Stimulated activated CD8-positive, alpha-beta memory T cell treated with anti-CD3 and anti-CD28 coated beads, Interleukin-7, amount 100 ng/mL, for 4 hours (primary cell): Measurements from ENCODE around the gene FBLN7.
A peak's percentile ranks its signal among the peaks of the same experiment; 100 is the strongest.
"Not testable (repeated sequence)": the region's sequence is repeated elsewhere in the genome, so short reads cannot be mapped to it uniquely, and the experiment has no call there.

Source experiments
- DNase-seq, 2 donors: peaks; one replicate each; pipeline ENCODE4 v3.0.0-alpha.2; 2020; ENCODE audit warnings: low read depth in 2 of 2

Gene FBLN7, protein sequence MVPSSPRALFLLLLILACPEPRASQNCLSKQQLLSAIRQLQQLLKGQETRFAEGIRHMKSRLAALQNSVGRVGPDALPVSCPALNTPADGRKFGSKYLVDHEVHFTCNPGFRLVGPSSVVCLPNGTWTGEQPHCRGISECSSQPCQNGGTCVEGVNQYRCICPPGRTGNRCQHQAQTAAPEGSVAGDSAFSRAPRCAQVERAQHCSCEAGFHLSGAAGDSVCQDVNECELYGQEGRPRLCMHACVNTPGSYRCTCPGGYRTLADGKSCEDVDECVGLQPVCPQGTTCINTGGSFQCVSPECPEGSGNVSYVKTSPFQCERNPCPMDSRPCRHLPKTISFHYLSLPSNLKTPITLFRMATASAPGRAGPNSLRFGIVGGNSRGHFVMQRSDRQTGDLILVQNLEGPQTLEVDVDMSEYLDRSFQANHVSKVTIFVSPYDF

DNA sequence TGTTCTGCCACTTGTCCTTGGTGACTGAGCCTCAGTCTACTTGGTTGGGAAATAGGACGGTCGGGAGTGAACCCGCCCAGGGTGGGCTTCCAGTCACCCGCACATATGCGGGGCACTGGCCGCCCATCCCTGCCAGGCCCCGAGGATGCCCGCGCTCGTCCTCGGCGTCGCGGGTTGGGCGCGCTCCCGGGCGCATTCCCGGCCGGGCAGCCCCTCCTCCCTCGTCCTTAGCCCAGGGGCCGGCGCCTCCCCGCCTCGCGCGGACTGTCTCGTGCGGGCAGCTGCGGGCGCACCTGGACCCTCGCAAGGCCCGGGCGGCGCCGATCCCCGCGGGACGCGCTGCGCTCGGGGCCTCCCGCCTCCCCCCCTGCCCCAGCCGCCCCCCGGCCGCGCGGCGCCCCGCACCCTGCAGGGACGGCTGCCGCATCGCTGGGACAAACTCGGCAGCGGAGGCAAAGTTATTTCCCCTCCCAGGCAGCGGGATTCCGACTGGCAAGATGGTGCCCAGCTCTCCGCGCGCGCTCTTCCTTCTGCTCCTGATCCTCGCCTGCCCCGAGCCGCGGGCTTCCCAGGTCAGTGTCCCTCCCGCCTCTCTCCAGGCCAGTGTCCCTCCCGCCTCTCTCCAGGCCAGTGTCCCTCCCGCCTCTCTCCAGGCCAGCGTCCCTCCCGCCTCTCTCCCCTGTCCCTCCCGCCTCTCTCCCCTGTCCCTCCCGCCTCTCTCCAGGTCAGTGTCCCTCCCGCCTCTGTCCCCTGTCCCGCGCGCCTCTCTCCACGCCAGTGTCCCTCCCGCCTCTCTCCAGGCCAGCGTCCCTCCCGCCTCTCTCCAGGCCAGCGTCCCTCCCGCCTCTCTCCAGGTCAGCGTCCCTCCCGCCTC is at the start of gene FBLN7:
Gene FBLN7 (plus strand): TSS at position 227 of the 874 bp plus-strand sequence. CDS start 271 bp downstream, at position 498.
- DNase-seq = no peak

DNA sequence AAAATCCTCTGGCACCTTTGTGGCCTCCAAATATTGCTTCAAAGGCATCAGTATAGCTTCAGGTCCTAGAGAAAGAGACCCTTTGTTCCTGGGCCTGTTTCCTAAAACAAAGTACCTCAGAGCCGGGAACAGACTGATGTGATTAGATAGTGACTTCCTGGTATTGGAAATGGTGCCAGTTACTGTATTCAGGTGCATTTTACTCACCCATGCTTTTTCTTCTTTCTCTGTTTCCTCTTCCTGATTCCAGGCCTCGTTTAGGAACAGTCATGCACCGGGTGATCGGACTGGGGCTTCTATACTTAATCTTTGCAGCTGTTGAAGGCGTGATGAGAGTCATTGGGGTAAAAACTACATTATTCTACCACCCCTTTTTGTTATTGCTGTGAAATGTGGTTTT is 48.8 kb upstream of the FBLN7 start:
- DNase-seq = no peak

DNA sequence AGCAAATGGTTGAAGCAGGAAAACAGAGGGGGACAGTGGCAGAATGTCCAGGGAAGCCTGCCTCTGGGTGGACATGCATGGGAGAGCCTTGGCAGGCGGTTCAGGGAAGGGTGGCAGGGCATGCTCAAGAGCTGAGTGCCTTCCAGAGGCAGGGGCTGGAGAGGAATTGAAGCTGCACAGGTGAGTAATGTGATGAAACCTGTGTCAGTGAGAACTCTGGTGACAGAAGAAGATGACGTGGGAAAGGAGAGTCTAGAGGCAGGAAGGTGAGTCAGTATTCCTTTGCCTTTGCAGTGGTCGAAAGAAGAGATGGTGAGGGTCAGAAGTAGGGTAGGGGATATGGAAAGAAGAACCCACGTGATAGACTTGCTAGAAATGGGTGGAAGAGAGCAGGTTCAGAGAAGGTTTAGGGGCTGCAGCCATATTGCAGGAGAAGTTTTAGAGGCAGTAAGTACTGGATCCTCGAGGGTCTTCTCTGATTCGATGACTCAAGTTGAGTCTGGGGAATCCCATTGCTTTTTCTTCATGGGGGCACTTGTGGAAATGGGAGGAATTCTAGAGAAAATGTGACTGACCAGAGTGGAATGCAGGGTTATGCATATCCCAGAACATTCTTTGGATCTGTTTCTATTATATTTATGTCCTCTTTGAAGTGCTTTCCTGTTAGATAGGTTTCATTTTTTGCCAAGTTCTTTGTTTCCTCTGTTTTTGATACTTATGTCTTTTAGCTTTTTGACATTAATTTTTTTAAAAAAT is 45.7 kb upstream of the FBLN7 start:
- DNase-seq = no peak

DNA sequence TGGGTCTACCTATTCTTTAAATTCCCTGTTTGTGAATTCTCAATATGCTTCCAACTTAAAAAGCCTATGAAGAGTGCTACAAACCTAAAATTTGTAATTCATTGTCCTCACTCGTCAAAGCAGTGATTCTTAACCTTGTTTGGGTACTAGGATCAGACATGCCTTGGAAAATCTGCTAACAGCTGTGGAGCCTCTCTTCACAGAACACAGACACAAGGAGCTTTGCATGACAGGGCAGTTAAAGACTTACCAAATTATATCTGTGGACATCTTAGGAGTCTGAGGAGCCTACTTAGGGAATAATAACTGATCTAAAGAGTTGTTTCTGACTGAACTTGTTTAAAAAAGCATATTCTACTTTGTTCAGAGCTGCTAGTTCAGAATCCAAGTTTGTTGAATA is 45.0 kb upstream of the FBLN7 start:
- DNase-seq = no peak

DNA sequence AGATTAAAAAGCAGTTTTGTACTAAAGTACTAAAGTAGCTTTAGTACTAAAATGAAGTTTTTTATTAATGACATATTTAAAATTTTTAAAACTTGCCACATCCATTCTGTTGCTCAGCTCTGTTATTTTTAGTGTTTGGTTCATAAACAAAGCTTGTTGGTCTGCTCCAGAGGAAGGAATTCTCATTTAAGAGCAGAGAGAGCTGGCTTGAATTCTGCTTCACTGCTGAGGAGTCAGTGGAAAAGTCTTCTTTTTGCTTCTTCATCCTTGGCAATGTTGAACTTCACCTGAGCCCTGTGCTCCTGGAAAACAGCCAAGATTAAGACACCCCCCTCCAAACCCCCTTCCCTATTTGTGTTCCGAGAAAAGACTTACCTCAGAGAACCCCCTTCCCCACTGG is 42.5 kb upstream of the FBLN7 start:
- no peak for DNase-seq

DNA sequence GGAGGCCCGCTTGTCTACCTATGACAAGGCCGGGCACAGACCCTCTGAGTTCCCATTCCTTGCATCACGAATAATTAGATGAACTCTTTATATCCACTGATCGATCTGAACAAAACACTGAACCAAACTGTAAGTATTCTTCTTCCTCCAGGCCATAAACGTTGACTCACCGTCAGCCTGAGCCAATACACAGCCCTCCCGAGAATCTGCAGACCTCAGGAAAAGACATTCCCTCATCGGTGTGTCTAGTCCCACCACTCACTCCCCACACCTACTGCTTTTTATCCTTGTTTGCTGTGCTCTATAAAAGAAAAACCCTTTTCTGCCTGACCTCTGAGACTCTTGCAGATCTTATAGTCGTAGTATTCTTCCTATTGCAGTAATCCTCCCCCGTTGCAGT is 42.1 kb upstream of the FBLN7 start:
- no peak for DNase-seq

DNA sequence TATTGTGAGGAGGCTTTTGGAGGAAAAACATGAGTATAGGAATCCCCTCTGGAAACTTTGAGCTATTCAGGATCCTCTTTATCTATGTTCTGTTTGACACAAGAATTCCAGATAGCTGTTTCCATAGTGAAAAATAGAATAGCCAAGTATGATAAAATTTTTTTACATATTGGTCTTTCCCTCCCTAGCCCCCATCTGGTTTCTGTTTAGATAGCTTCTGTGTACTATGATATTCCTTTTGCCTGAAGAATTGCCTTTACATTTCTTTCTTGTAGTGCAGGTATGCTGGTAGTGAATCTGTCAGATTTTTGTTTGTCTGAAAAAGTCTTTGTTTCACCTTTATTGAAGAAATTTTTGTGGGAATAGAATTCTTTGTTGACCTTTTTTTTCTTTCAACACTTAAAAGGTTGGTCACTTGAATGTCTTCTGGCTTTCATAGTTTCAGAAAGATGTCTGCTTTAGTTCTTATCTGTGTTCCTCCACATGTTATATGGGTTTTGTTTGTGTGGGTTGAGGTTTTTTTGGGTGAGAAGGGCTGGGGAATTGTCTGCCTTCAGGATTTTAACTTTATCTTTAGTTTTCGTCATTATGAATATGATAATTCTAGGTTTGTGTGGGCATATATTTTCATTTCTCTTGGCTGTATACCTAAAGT is 29.9 kb upstream of the FBLN7 start:
- DNase-seq = no peak

DNA sequence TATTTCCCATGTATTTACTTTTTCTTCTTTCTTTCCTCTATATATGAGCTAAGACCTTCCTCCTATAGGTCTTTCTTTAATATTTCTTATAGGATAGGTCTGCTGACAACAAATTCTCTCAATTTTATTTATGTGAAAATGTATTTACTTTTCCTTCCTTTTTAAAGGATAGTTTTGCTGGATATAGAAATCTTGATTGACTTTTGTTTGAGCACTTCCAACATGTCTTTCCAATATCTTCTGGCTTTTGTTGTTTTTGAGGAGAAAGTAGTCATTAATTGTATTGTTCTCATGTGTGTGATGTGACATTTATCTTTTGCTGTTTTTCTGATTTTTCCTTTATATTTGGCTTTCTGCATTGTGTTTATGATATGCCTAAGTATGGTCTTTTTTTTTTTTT is 28.9 kb upstream of the FBLN7 start:
- DNase-seq = no peak

DNA sequence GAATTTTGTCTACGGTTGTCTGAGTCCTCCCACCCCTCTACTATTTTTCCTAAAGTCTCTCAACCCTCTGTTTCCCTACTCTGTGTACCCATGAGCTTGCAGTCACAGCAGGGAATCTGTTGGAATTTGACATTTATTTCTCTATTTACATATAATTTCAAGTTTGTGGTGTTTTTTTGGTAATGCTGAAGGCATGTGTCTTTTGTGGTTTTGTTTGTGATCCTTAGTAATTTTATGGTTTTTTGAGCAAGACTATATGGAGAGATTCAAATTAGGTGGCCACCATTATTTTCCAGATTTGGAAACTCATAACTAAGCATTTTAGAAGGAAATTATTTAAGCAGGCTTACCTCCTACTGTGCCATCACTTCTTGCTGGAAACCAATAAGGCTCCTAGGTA is 27.2 kb upstream of the FBLN7 start:
- DNase-seq = no peak

DNA sequence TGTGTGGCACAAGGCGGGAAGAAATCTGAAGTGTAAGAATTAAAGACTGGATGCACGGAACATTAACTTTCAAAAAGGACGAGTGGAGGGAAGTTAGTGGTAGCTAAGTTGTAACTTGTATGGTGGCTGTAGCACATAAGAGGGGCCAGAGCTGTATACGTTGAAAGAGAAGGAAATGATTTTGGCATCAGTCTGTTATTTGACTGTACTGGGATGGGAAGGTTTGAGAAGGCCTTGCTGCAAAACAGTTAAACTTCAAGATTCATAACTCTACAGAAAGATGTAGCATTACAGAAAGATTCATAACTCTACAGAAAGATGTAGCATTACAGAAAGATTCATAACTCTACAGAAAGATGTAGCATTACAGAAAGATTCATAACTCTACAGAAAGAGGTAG is 24.8 kb upstream of the FBLN7 start:
- DNase-seq = not testable (repeated sequence)

DNA sequence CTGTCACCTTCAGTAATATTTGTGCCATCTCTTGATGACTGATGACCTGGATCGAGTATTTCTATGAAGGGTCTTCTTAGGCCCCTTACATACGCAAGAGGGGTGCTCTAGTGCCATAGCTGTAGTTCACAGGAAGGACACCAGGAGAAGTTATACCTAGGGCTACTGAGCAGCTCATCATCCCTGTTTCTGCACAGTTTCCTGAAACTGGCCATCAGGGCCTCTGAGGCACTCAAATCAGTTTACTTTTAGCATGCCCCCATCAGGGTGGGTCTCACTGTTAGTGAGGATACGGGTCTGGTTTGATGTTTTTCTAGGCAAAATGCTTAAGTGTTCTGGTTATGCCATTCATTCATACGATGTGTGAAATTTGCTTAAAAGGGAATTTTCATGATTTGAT is 20.0 kb upstream of the FBLN7 start:
- DNase-seq = no peak

DNA sequence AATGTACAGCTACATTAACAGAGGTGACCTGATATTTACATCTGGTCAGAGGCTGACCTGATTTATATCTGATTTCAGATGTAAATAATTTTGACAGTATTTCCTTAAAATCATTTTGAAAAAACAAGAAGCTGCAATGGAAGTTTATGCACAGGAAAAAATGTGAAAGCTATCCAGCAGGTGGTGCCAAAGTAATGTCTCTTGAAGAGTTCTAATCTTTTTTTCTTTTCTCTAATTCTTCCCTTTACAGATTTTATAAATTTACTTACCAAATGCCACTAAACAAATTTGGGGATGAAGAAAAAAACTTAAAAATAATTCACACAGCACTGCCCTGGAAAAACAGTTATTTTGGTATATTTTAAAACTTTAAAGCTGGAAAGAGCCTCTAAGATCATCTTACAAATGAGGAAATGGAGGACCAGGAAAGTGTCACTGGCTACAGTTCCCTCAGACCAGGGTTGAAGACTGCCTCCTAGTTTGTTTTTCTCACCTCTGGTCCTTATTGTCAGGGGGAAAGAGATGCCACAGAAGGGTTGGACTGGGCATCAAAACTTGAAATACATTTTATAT is 16.4 kb upstream of the FBLN7 start:
- DNase-seq = peak in 1 of 2 donors; percentile 21

DNA sequence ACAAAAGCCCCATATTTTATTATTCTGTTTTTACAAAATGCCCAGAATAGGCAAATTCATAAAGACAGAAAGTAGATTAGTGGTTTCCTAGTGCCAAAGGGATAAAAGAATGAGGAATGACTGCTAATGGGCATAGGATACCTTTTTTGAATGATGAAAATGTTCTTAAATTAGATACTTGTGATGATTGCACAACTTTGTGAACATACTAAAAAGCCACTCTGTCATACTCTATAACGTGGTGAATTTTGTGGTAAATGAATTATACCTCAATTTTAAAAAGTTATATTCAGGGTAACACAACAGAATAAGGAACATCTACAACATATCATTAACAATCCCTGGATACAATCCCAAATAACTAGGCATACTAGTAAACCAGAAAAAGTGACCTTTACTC is 9.1 kb upstream of the FBLN7 start:
- DNase-seq = no peak

DNA sequence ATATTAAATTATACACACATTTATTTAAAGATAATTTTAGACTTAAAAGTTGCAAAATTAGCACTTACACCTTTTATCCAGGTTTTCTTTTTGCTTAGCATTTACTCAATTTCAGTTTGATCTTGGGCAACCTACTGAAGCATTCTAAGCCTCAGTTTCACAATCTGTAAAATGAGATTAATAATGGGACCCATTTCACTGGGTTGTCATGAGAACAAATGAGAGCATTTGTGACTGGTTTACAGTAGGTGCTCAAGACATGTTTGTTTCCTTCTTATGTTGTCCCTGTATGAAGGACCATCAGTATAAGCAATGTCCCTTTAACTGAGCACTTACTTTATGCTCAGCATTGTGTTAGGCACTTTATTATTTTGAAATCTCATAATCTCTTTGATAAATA is 4.8 kb upstream of the FBLN7 start:
- no peak for DNase-seq

DNA sequence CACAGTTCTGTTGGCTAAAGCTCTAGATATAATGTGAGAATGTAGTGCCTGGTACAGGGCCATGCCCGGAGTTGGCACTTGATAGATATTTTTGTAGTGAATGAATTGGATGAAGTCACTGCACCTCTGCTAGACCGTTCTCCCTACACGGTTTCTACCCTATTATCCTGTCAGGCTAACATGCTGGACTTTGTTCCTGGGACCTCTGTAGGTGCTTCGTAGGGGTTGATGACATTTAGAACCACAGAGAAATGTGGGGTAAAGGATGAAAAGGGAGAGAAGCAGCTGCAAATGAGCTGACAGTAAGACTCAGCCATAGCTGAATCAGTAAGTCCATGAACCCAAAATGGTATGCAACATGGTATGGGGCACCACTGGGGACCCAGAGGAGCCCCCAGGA is 4.1 kb upstream of the FBLN7 start:
- no peak for DNase-seq

DNA sequence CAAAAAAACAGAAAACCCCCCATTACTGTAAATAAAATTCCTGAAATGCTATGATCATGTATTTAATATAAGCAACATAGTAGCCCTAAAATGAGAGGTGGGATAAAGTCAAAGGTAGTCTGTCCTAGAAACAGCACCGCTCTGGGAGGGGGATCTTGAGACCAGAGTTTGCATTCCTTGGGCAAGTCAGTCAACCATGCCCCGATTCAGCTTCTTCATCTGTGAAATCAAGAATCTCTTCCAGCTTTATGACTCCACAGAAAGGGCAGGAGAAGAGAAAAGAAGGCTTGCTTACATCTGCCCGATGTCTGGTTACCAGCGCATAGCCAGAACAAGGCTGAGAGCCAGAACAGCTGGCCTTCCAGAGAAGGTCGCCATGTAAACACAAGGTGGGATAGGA is 2.1 kb upstream of the FBLN7 start:
- no peak for DNase-seq

DNA sequence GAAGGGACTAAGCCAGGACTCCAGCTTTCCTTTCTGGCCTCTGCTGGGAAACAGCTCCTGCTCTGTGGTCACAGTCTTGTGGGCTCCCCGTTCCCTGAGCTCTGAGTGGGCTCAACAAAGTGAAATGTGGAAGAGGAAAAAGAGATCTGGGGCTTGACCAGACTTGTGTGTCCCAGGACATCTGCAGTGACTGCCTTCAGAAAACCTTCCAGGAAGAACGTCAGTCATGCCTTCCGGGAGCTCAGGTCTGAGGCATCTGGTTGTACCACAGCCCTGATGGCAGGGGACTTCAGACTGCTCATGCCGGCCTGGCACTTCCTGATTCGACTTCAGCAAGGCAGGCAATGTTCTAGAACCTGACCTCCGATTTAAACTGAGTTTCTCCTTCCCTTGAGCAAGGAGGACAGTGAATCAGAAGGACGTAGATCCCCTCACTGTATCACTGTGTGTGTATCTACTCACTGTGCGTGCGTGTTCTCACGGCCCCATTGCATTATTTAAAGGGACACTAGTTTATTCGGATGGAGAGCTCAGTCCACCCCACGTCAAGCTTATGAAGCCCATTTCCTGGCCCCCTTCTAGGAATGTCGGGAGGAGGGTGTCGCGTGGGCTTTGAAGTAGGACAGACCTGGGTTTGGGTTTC is 548 bp upstream of the FBLN7 start:
- no peak for DNase-seq

DNA sequence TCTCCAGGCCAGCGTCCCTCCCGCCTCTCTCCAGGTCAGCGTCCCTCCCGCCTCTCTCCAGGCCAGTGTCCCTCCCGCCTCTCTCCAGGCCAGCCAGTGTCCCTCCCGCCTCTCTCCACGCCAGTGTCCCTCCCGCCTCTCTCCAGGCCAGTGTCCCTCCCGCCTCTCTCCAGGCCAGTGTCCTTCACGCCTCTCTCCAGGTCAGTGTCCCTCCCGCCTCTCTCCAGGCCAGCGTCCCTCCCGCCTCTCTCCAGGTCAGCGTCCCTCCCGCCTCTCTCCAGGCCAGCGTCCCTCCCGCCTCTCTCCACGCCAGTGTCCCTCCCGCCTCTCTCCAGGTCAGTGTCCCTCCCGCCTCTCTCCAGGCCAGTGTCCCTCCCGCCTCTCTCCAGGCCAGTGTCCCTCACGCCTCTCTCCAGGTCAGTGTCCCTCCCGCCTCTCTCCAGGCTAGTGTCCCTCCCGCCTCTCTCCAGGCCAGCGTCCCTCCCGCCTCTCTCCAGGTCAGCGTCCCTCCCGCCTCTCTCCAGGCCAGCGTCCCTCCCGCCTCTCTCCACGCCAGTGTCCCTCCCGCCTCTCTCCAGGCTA is 939 bp downstream of the FBLN7 start:
- not testable (repeated sequence) for DNase-seq

DNA sequence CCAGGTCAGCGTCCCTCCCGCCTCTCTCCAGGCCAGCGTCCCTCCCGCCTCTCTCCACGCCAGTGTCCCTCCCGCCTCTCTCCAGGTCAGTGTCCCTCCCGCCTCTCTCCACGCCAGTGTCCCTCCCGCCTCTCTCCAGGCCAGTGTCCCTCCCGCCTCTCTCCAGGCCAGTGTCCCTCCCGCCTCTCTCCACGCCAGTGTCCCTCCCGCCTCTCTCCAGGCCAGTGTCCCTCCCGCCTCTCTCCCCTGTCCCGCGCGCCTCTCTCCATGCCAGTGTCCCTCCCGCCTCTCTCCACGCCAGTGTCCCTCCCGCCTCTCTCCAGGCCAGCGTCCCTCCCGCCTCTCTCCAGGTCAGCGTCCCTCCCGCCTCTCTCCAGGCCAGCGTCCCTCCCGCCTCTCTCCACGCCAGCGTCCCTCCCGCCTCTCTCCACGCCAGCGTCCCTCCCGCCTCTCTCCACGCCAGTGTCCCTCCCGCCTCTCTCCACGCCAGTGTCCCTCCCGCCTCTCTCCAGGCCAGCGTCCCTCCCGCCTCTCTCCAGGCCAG is 1.5 kb downstream of the FBLN7 start:
- not testable (repeated sequence) for DNase-seq

DNA sequence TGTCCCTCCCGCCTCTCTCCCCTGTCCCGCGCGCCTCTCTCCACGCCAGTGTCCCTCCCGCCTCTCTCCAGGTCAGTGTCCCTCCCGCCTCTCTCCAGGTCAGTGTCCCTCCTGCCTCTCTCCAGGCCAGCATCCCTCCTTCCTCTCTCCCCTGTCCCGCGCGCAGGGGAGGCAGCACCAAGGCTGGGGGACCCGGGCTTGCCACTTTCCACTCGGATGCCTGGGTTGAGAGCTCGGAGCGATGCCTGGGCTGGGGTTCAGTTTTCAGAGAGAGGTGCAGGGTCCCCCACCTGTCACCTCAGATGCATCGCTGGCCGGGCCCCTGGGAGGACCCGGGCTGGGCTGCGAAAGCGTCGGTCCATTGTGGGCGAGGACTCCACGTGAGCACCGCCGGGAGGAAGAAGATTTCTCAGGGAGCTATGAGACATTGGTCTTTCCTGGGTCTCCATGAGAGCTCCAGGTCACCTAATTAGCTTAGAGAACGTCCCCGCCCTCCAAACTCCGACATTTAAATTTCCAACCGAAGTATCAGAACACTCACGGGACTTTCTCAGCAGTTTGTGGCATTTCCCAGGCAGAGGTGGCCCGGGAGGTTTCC is 2.1 kb downstream of the FBLN7 start:
- no peak for DNase-seq
